ENCODE measurements around the gene FA2H.

- TF ChIP-seq CTCF (IDR thresholded peaks at IDR 0.05): no peak
- TF ChIP-seq POLR2A (IDR thresholded peaks at IDR 0.05): no peak
Measured at GRCh38 chr16:74748616-74749026, 26.0 kb downstream of the FA2H start.
